ENCODE results near the gene RESP18. TPM values are rescaled to one million over a fixed set of nuclear protein-coding genes. Genes with fewer than 3 reads are reported as not detected.

The RESP18 gene
- polyA plus RNA-seq, 1 of the 3 experiments (the other 2 are of a cell fraction): not detected

- TF ChIP-seq, protein P1, sequence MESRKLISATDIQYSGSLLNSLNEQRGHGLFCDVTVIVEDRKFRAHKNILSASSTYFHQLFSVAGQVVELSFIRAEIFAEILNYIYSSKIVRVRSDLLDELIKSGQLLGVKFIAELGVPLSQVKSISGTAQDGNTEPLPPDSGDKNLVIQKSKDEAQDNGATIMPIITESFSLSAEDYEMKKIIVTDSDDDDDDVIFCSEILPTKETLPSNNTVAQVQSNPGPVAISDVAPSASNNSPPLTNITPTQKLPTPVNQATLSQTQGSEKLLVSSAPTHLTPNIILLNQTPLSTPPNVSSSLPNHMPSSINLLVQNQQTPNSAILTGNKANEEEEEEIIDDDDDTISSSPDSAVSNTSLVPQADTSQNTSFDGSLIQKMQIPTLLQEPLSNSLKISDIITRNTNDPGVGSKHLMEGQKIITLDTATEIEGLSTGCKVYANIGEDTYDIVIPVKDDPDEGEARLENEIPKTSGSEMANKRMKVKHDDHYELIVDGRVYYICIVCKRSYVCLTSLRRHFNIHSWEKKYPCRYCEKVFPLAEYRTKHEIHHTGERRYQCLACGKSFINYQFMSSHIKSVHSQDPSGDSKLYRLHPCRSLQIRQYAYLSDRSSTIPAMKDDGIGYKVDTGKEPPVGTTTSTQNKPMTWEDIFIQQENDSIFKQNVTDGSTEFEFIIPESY (IDR thresholded peaks at IDR 0.05; ENCODE audit: borderline replicate concordance, low read depth): no peak
- TF ChIP-seq RXRA (IDR thresholded peaks at IDR 0.05; ENCODE audit: borderline replicate concordance, low read depth) (no peak), EZH2phosphoT487 (IDR thresholded peaks at IDR 0.05; ENCODE audit: borderline replicate concordance, low read depth) (no peak)
These were observed 47.2 kb downstream of the RESP18 start (continued) for GRCh38 chr2:219285373-219285735.

GRCh38 chr2:219284501-219285372 is 47.8 kb downstream of the RESP18 start:
- Histone ChIP-seq H3K27ac (ENCODE audit: low read depth in 2 of 2, low read length in 1 of 2) (no peak overlapping the region), H3K4me1 (ENCODE audit: control insufficient read depth in 1 of 2, insufficient read depth in 2 of 2, low read depth in 1 of 2, low read length in 1 of 2) (peaks cover 11 to 14% of the 10 kb centered on the region in 2 experiments; a peak in 1 of 4 replicates), H3K9ac (no peak overlapping the region), H3K9me3 (no peaks in the 10 kb centered on the region), H3K4me2 (no peak overlapping the region), H4K20me1 (ENCODE audit: insufficient read depth) (no peaks in the 10 kb centered on the region), H3K4me3 (ENCODE audit: low read depth in 2 of 2, low read length in 1 of 2) (no peak overlapping the region), H3K79me2 (ENCODE audit: insufficient read depth) (peaks cover 7% of the 10 kb centered on the region; the same call in 1 of the 2 replicates), H3K36me3 (replicated peaks in 1 of 2; ENCODE audit: control insufficient read depth in 1 of 2, insufficient read depth in 2 of 2, low read length in 1 of 2) (peaks cover 14 to 37% of the 10 kb centered on the region in 2 experiments), H3K27me3 (ENCODE audit: insufficient read depth) (no peaks in the 10 kb centered on the region), H3K9me2 (no peaks in the 10 kb centered on the region), H3F3A (replicated peaks; ENCODE audit: insufficient read depth) (peaks cover 7% of the 10 kb centered on the region), H2AFZ (ENCODE audit: low read depth) (no peak overlapping the region)
- POLR2A ChIA-PET: interaction anchor here (1.0 kb wide), 1 partner anchor 33 kb away, joined by 3 read pairs; no protein-coding TSS in a partner anchor
- CTCF ChIA-PET: interaction anchor here (0.8 to 15.4 kb wide), 5 partner anchors 7 to 125 kb away, joined by 3 to 312 read pairs (median 6); partner anchors contain the start of gene NHEJ1
- DNase-seq: no peak
- no peak for TF ChIP-seq RCOR1 (IDR thresholded peaks at IDR 0.05; ENCODE audit: low read length)
- no peak for TF ChIP-seq NFIC (IDR thresholded peaks at IDR 0.05; ENCODE audit: borderline replicate concordance)
- no peak for TF ChIP-seq TAF1 (IDR thresholded peaks at IDR 0.05; ENCODE audit: borderline replicate concordance, low read depth, low read length)
- no peak for TF ChIP-seq ELF1 (IDR thresholded peaks at IDR 0.05)
- TF ChIP-seq SMC3 (IDR thresholded peaks at IDR 0.05; ENCODE audit: low read depth, low read length): no peak
- TF ChIP-seq MEF2A (IDR thresholded peaks at IDR 0.05; ENCODE audit: borderline replicate concordance, low read depth): no peak
- TF ChIP-seq CTCF (IDR thresholded peaks at IDR 0.05): no peak
- TF ChIP-seq, protein P1 (IDR thresholded peaks at IDR 0.05; ENCODE audit: borderline replicate concordance, low read depth): no peak
- TF ChIP-seq IRF3 (IDR thresholded peaks at IDR 0.05; ENCODE audit: low read depth, low read length): no peak
- TF ChIP-seq FOSL2 (IDR thresholded peaks at IDR 0.05; ENCODE audit: borderline replicate concordance, low read depth): no peak
- TF ChIP-seq FOXJ3 (CRISPR knock-in tag; IDR thresholded peaks at IDR 0.05): no peak
- TF ChIP-seq, protein P2, sequence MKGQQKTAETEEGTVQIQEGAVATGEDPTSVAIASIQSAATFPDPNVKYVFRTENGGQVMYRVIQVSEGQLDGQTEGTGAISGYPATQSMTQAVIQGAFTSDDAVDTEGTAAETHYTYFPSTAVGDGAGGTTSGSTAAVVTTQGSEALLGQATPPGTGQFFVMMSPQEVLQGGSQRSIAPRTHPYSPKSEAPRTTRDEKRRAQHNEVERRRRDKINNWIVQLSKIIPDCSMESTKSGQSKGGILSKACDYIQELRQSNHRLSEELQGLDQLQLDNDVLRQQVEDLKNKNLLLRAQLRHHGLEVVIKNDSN (IDR thresholded peaks at IDR 0.05; ENCODE audit: borderline replicate concordance, low read depth): no peak
- no peak for TF ChIP-seq TCF12 (IDR thresholded peaks at IDR 0.05)
- no peak for TF ChIP-seq JUND (IDR thresholded peaks at IDR 0.05)
- 90% methylated on average over 6 of the region's 16 CpGs for WGBS (ENCODE audit: low lambda C conversion rate)

All from SK-N-SH (cell line).